Keratinocyte (primary cell): Measurements from ENCODE around the gene NAPB.

Experiments
- EZH2 ChIP-seq: IDR thresholded peaks from one replicate; pipeline ENCODE4 v1.6.1; 2012; ENCODE audit warnings: inconsistent platforms, mild to moderate bottlenecking, low read length, moderate library complexity
- TF ChIP-seq, protein P1 (sequence below), 3 experiments: IDR thresholded peaks in 1 of 3; conservative IDR thresholded peaks in 1 of 3; optimal IDR thresholded peaks in 1 of 3; 2 replicates in 2 of 3; 3 replicates in 1 of 3; pipeline versions ENCODE3 to v1.5.1; 2011; ENCODE audit warnings: low read length in 3 of 3, mild to moderate bottlenecking in 3 of 3, moderate library complexity in 2 of 3, control low read depth in 1 of 3, inconsistent platforms in 1 of 3; ENCODE audit not compliant: insufficient read depth in 2 of 3; ENCODE audit errors: extremely low read depth in 1 of 3

DNA sequence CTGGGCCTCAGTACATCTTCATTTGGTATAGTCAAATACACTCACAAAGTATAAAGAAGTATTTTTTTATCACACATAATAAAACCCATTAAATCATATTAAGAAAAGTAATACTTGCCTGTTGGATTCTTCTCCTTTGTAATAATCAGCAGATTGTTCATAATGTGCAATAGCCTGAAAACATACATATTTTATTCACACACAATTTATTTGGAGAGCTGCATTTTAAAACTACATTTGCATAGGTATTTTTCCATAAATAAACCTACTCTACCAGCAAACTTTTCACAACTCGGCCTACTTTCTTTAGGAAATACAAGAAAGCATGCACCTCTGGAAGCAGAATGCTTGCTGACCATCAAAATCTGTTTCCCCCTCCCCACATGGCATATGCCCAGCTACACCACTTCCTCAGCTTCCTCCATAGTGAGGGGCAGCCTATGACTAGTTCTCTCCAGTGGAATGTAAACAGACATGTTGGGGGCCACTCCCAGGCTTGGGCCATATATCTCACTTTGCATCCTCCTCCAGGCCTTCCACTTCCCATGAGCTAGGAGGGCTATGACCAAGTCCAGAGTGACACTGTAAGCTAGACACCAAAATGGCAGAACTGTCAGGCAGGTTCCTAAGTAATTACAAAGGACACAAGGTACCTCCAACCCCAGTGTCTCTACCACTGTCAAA lies 31.1 kb downstream of the NAPB start:
- TF ChIP-seq, protein P1, sequence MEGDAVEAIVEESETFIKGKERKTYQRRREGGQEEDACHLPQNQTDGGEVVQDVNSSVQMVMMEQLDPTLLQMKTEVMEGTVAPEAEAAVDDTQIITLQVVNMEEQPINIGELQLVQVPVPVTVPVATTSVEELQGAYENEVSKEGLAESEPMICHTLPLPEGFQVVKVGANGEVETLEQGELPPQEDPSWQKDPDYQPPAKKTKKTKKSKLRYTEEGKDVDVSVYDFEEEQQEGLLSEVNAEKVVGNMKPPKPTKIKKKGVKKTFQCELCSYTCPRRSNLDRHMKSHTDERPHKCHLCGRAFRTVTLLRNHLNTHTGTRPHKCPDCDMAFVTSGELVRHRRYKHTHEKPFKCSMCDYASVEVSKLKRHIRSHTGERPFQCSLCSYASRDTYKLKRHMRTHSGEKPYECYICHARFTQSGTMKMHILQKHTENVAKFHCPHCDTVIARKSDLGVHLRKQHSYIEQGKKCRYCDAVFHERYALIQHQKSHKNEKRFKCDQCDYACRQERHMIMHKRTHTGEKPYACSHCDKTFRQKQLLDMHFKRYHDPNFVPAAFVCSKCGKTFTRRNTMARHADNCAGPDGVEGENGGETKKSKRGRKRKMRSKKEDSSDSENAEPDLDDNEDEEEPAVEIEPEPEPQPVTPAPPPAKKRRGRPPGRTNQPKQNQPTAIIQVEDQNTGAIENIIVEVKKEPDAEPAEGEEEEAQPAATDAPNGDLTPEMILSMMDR (optimal IDR thresholded peaks at IDR 0.05 in 1 of 3, IDR thresholded peaks at IDR 0.05 in 1 of 3, conservative IDR thresholded peaks at IDR 0.05 in 1 of 3; ENCODE audit: extremely low read depth in 1 of 3, insufficient read depth in 2 of 3, low read length in 3 of 3): no peak
- TF ChIP-seq EZH2: no peak
